Right renal pelvis (tissue), 4 donors: ENCODE results near the gene CAMP. TPM values are rescaled to one million over a fixed set of nuclear protein-coding genes. Genes with fewer than 3 reads are reported as not detected.
"Not testable (repeated sequence)": the region's sequence is repeated elsewhere in the genome, so short reads cannot be mapped to it uniquely, and the experiment has no call there.

ENCODE experiments used
- DNase-seq, 4 donors: peaks; one replicate each; pipeline ENCODE4 v3.0.0-alpha.2; 2013; ENCODE audit warnings: low read depth in 4 of 4, low spot score in 3 of 4, missing footprints in 1 of 4
- polyA plus RNA-seq, 4 donors: library from polyadenylated mRNA; unstranded; fragments of 120-200 nt; gene quantifications; one replicate each; pipeline ENCODE4 v1.2.1, GENCODE V29; 2013; ENCODE audit not compliant: insufficient read length in 4 of 4

Gene CAMP
- 1 to 10 TPM in 2 of 4 donors, under 1 TPM in 1, not detected in 1; 0.39 to 1.3 (median 1.0) TPM for polyA plus RNA-seq

- DNase-seq: no peak
Observed at GRCh38 chr3:48222616-48223513, at the start of gene CAMP. Gene CAMP, plus strand, starts transcription at chr3:48223495. Its CDS starts 17 bp downstream, at chr3:48223512.

- no peak for DNase-seq
Observed at GRCh38 chr3:48178072-48178471, 45.2 kb upstream of the CAMP start.

- DNase-seq: no peak
Observed at GRCh38 chr3:48180021-48180420, 43.3 kb upstream of the CAMP start.

GRCh38 chr3:48180531-48181253, 42.6 kb upstream of the CAMP start:
- no peak for DNase-seq

- DNase-seq: no peak
Observed at GRCh38 chr3:48184299-48184698, 39.0 kb upstream of the CAMP start.

- DNase-seq: no peak
Observed at GRCh38 chr3:48185129-48185528, 38.2 kb upstream of the CAMP start.

- no peak for DNase-seq
Observed at GRCh38 chr3:48186631-48187300, 36.5 kb upstream of the CAMP start.

- peak in 1 of 4 donors; percentile 15 for DNase-seq
Observed at GRCh38 chr3:48187301-48187578, 36.1 kb upstream of the CAMP start.

- DNase-seq: peak in 3 of 4 donors; percentile 39 to 51 (median 49)
Observed at GRCh38 chr3:48187579-48188265, 35.6 kb upstream of the CAMP start.

- peak; percentile 94 to 99 (median 98) for DNase-seq
Observed at GRCh38 chr3:48188266-48189201, 34.8 kb upstream of the CAMP start, which contains the start of gene CDC25A. Gene CDC25A, minus strand, starts transcription at chr3:48188417. Its CDS starts 470 bp downstream, at chr3:48187947.

- no peak for DNase-seq
Observed at GRCh38 chr3:48189321-48189720, 34.0 kb upstream of the CAMP start.

- no peak for DNase-seq
Observed at GRCh38 chr3:48190911-48191310, 32.4 kb upstream of the CAMP start.

- peak in 1 of 4 donors; percentile 39 for DNase-seq
Observed at GRCh38 chr3:48194446-48195071, 28.7 kb upstream of the CAMP start.

GRCh38 chr3:48196611-48197010, 26.7 kb upstream of the CAMP start:
- no peak for DNase-seq

GRCh38 chr3:48199117-48199516, 24.2 kb upstream of the CAMP start:
- DNase-seq: no peak

- DNase-seq: no peak
Observed at GRCh38 chr3:48202632-48203031, 20.7 kb upstream of the CAMP start.

GRCh38 chr3:48208076-48208475, 15.2 kb upstream of the CAMP start:
- no peak for DNase-seq

GRCh38 chr3:48209445-48209844, 13.8 kb upstream of the CAMP start:
- DNase-seq: no peak

- DNase-seq: not testable (repeated sequence)
Observed at GRCh38 chr3:48210534-48210933, 12.8 kb upstream of the CAMP start.
